GM18502 (cell line): ENCODE data around the gene TMEM59L.
"Not testable (repeated sequence)": the region's sequence is repeated elsewhere in the genome, so short reads cannot be mapped to it uniquely, and the experiment has no call there.

Source experiments
- ATAC-seq: cut with Tn5 transposase; IDR thresholded peaks from one replicate; pipeline ENCODE4 v1.9.1; 2021; ENCODE audit warnings: mild to moderate bottlenecking; ENCODE audit not compliant: unreplicated experiment, poor library complexity

The TMEM59L gene

GRCh38 chr19:18593367-18594095 is 19.1 kb upstream of the TMEM59L start:
- no peak for ATAC-seq

- ATAC-seq = peak; percentile 57
Observed at GRCh38 chr19:18594096-18594823, 18.4 kb upstream of the TMEM59L start.

- no peak for ATAC-seq
Observed at GRCh38 chr19:18594824-18595373, 17.8 kb upstream of the TMEM59L start.

- ATAC-seq = no peak
Observed at GRCh38 chr19:18595475-18595874, 17.2 kb upstream of the TMEM59L start.

GRCh38 chr19:18596752-18597157 is 15.9 kb upstream of the TMEM59L start:
- no peak for ATAC-seq

- no peak for ATAC-seq
Observed at GRCh38 chr19:18597809-18598660, 14.6 kb upstream of the TMEM59L start.

- no peak for ATAC-seq
Observed at GRCh38 chr19:18599485-18599884, 13.2 kb upstream of the TMEM59L start.

- not testable (repeated sequence) for ATAC-seq
Observed at GRCh38 chr19:18600692-18601397, 11.8 kb upstream of the TMEM59L start.

GRCh38 chr19:18601875-18602274 is 10.8 kb upstream of the TMEM59L start:
- no peak for ATAC-seq

GRCh38 chr19:18603255-18603957 is 9.3 kb upstream of the TMEM59L start:
- ATAC-seq = no peak

GRCh38 chr19:18603958-18604819 is 8.5 kb upstream of the TMEM59L start:
- ATAC-seq = no peak

- no peak for ATAC-seq
Observed at GRCh38 chr19:18604820-18605159, 7.9 kb upstream of the TMEM59L start.

GRCh38 chr19:18605196-18605545 is 7.5 kb upstream of the TMEM59L start:
- ATAC-seq = no peak

GRCh38 chr19:18605546-18606280 is 7.0 kb upstream of the TMEM59L start:
- ATAC-seq = no peak

- ATAC-seq = no peak
Observed at GRCh38 chr19:18606281-18607225, 6.1 kb upstream of the TMEM59L start, which contains the start of gene CRLF1. CRLF1 (minus strand) TSS chr19:18606799; CDS start chr19:18606656, 143 bp downstream.

GRCh38 chr19:18607226-18608101 is 5.2 kb upstream of the TMEM59L start:
- no peak for ATAC-seq
